Parathyroid adenoma (tissue), 2 donors: ENCODE measurements around the gene UTP15.

ENCODE experiments used
- H2AFZ ChIP-seq: fragments of 300-600 bp; sonication (generic); one replicate; pipeline ENCODE4 v1.7.0; 2017; ENCODE audit warnings: antibody characterized with exemption, mild to moderate bottlenecking
- H3K27ac ChIP-seq: fragments of 300-600 bp; sonication (generic); one replicate; pipeline ENCODE4 v1.7.0; 2017
- H3K27me3 ChIP-seq: fragments of 300-600 bp; sonication (generic); one replicate; pipeline ENCODE4 v1.7.0; 2017; ENCODE audit warnings: low read length; ENCODE audit not compliant: control insufficient read depth, insufficient read depth
- H3K36me3 ChIP-seq: fragments of 300-600 bp; sonication (generic); one replicate; pipeline ENCODE4 v1.7.0; 2017; ENCODE audit warnings: low read length; ENCODE audit not compliant: control insufficient read depth, insufficient read depth
- H3K4me1 ChIP-seq: fragments of 300-600 bp; sonication (generic); one replicate; pipeline ENCODE4 v1.7.0; 2017; ENCODE audit warnings: control low read depth
- H3K4me2 ChIP-seq: fragments of 300-600 bp; sonication (generic); one replicate; pipeline ENCODE4 v1.7.0; 2017; ENCODE audit warnings: low read length
- H3K4me3 ChIP-seq: fragments of 300-600 bp; sonication (generic); one replicate; pipeline ENCODE4 v1.7.0; 2017; ENCODE audit warnings: low read depth, low read length
- H3K79me2 ChIP-seq: fragments of 300-600 bp; sonication (generic); one replicate; pipeline ENCODE4 v1.7.0; 2017; ENCODE audit warnings: control low read depth
- H3K9ac ChIP-seq: fragments of 300-600 bp; sonication (generic); one replicate; pipeline ENCODE4 v1.7.0; 2017; ENCODE audit warnings: mild to moderate bottlenecking
- H3K9me3 ChIP-seq: fragments of 300-600 bp; sonication (generic); one replicate; pipeline ENCODE4 v1.7.0; 2017; ENCODE audit warnings: low read length; ENCODE audit not compliant: control insufficient read depth
- TF ChIP-seq, protein P1 (sequence below): fragments of 300-600 bp; sonication (generic); IDR thresholded peaks from one replicate; pipeline ENCODE4 v1.7.0; 2017; ENCODE audit warnings: antibody characterized with exemption, mild to moderate bottlenecking
- donor health status: primary hyperparathyroidism.

Gene UTP15

GRCh38 chr5:73525606-73526203, 39.8 kb upstream of the UTP15 start:
- Histone ChIP-seq H3K9ac (no peak overlapping the region), H3K27ac (no peak overlapping the region), H3K9me3 (no peaks in the 10 kb centered on the region), H3K36me3 (no peaks in the 10 kb centered on the region), H3K4me3 (no peak overlapping the region), H3K27me3 (no peaks in the 10 kb centered on the region), H2AFZ (no peak overlapping the region), H3K4me2 (no peak overlapping the region), H3K4me1 (no peaks in the 10 kb centered on the region), H3K79me2 (no peaks in the 10 kb centered on the region)
- TF ChIP-seq, protein P1, sequence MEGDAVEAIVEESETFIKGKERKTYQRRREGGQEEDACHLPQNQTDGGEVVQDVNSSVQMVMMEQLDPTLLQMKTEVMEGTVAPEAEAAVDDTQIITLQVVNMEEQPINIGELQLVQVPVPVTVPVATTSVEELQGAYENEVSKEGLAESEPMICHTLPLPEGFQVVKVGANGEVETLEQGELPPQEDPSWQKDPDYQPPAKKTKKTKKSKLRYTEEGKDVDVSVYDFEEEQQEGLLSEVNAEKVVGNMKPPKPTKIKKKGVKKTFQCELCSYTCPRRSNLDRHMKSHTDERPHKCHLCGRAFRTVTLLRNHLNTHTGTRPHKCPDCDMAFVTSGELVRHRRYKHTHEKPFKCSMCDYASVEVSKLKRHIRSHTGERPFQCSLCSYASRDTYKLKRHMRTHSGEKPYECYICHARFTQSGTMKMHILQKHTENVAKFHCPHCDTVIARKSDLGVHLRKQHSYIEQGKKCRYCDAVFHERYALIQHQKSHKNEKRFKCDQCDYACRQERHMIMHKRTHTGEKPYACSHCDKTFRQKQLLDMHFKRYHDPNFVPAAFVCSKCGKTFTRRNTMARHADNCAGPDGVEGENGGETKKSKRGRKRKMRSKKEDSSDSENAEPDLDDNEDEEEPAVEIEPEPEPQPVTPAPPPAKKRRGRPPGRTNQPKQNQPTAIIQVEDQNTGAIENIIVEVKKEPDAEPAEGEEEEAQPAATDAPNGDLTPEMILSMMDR, result no peak

GRCh38 chr5:73528248-73528647, 37.3 kb upstream of the UTP15 start:
- H3K4me3 ChIP-seq, result no peak overlapping the region
- no peaks in the 10 kb centered on the region for H3K79me2 ChIP-seq
- TF ChIP-seq, protein P1, result no peak
- no peaks in the 10 kb centered on the region for H3K36me3 ChIP-seq
- no peak overlapping the region for H3K4me2 ChIP-seq
- no peaks in the 10 kb centered on the region for H3K4me1 ChIP-seq
- no peak overlapping the region for H3K27ac ChIP-seq
- H3K9me3 ChIP-seq, result no peaks in the 10 kb centered on the region
- no peak overlapping the region for H3K9ac ChIP-seq
- no peak overlapping the region for H2AFZ ChIP-seq
- H3K27me3 ChIP-seq, result no peaks in the 10 kb centered on the region

GRCh38 chr5:73529081-73529480, 36.5 kb upstream of the UTP15 start:
- no peaks in the 10 kb centered on the region for H3K36me3 ChIP-seq
- no peak overlapping the region for H3K27ac ChIP-seq
- no peak overlapping the region for H3K9ac ChIP-seq
- TF ChIP-seq, protein P1, result no peak
- no peaks in the 10 kb centered on the region for H3K79me2 ChIP-seq
- H3K9me3 ChIP-seq, result no peaks in the 10 kb centered on the region
- no peak overlapping the region for H3K4me2 ChIP-seq
- no peaks in the 10 kb centered on the region for H3K27me3 ChIP-seq
- H3K4me1 ChIP-seq, result no peaks in the 10 kb centered on the region
- no peak overlapping the region for H2AFZ ChIP-seq
- no peak overlapping the region for H3K4me3 ChIP-seq

- Histone ChIP-seq H3K27me3 (no peaks in the 10 kb centered on the region), H3K4me3 (no peak overlapping the region), H3K4me1 (no peaks in the 10 kb centered on the region), H2AFZ (no peak overlapping the region), H3K9ac (no peak overlapping the region), H3K36me3 (no peaks in the 10 kb centered on the region), H3K4me2 (no peak overlapping the region), H3K27ac (no peak overlapping the region), H3K79me2 (no peaks in the 10 kb centered on the region), H3K9me3 (no peaks in the 10 kb centered on the region)
- TF ChIP-seq, protein P1, result no peak
These were observed 34.2 kb upstream of the UTP15 start for GRCh38 chr5:73531356-73531755.

DNA sequence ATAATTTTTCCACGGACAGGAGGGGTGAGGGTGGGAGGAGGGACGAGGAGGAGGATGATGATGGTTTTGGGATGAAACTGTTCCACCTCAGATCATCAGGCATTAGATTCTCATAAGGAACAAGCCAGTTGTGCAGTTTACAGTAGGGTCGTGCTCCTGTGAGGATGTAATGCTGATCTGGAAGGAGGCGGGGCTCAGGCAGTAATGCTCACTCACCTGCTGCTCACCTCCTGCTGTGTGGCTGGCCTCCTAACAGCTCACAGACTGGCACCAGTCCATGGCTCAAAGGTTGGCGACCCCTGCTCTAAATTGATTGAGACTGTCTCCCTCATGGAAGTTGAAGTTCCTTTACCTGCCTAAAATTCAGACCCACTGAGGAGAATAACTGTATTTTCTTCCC, 33.3 kb upstream of the UTP15 start:
- Histone ChIP-seq H3K36me3 (no peaks in the 10 kb centered on the region), H3K9ac (no peak overlapping the region), H3K4me2 (no peak overlapping the region), H2AFZ (no peak overlapping the region), H3K27ac (no peak overlapping the region), H3K4me3 (no peak overlapping the region), H3K9me3 (no peaks in the 10 kb centered on the region), H3K27me3 (no peaks in the 10 kb centered on the region), H3K4me1 (no peaks in the 10 kb centered on the region), H3K79me2 (no peaks in the 10 kb centered on the region)
- TF ChIP-seq, protein P1, result no peak
